C4-2B (cell line): ENCODE results near the gene PIGN.

ENCODE experiments used
- H3K27ac ChIP-seq: fragments of 450-650 bp; 2 replicates; pipeline ENCODE4 v1.5.1; 2017
- ZFX ChIP-seq: fragments of 450-650 bp; IDR thresholded peaks from 2 replicates; pipeline ENCODE4 v1.6.1; 2017
- TF ChIP-seq, protein P1 (sequence below): fragments of 450-650 bp; conservative IDR thresholded peaks from 2 replicates; pipeline ENCODE4 v1.5.1; 2017; ENCODE audit warnings: mild to moderate bottlenecking

PIGN gene

DNA sequence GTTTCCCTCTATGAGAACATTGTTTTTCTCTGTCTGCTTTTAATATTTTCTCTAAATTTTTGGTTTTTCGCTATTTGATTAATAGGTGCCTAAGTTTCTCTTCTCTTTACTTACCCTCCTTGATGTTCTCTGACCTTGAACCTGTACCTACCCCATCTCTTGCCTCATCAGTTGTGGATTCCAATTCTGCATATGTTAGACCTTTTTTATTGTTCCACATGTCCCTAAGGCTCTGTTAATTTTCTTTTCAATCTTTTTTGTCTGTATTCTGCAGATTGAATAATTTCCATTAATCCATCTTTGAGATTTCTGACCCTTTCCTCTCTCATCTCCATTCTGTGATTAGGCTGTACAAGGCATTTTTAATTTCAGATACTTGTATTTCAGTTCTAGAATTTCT, 23.3 kb upstream of the PIGN start:
- TF ChIP-seq ZFX: no peak
- TF ChIP-seq, protein P1, sequence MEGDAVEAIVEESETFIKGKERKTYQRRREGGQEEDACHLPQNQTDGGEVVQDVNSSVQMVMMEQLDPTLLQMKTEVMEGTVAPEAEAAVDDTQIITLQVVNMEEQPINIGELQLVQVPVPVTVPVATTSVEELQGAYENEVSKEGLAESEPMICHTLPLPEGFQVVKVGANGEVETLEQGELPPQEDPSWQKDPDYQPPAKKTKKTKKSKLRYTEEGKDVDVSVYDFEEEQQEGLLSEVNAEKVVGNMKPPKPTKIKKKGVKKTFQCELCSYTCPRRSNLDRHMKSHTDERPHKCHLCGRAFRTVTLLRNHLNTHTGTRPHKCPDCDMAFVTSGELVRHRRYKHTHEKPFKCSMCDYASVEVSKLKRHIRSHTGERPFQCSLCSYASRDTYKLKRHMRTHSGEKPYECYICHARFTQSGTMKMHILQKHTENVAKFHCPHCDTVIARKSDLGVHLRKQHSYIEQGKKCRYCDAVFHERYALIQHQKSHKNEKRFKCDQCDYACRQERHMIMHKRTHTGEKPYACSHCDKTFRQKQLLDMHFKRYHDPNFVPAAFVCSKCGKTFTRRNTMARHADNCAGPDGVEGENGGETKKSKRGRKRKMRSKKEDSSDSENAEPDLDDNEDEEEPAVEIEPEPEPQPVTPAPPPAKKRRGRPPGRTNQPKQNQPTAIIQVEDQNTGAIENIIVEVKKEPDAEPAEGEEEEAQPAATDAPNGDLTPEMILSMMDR: no peak
- no peak overlapping the region for H3K27ac ChIP-seq

DNA sequence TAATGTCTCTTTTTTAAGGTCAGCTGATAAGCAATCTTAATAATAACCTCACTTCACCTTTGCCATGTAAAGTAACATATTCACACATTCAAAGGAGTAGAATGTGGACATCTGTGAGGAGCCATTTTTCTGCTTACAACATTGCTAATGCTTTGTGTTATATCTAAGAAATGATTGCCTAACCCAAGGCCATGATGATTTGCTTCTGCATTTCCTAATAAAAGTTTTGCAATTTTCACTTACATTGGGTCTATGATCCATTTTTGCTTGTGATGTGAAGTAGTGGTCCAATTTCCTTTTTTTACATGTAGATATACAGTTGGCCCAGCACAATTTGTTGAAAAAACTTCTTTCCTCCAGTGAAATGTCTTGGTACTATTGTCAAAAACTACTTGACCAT, 22.2 kb upstream of the PIGN start:
- H3K27ac ChIP-seq: no peak overlapping the region
- TF ChIP-seq, protein P1: no peak
- no peak for TF ChIP-seq ZFX

DNA sequence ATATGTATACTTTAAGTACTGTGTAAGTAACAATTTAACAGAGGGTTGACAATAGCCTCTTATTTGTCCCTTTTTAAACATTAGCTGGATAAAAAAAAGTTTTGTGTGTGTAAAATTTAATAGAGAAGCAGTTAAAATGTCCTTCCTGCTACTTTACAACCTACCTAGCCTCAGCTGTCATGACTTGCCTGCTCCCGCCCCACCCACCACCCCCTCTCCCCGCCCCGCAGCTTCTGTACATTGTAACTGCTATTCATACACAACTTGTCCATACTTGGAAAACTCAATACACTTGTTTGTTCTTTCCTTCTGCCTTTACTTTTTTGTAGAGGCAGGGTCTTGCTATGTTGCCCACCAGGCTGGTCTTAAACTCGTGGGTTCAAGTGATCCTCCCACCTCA, 19.7 kb upstream of the PIGN start:
- H3K27ac ChIP-seq: no peak overlapping the region
- no peak for TF ChIP-seq ZFX
- TF ChIP-seq, protein P1: no peak

DNA sequence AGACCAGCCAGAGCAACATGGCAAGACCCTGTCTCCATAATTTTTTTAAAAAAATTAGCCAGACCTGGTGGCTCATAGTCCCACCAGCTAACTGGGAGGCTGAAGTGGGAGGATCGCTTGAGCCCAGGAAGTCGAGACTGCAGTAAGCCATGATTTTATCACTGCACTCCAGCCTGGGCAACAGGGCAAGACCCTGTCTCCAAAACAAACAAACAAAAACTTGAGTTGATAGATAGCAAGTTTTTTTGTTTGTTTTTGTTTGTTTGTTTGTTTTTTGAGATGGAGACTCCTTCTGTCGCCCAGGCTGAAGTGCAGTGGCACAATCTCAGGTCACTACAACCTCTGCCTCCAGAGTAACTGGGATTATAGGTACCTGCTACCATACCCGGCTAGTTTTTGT, 19.0 kb upstream of the PIGN start:
- no peak for TF ChIP-seq ZFX
- TF ChIP-seq, protein P1: no peak
- no peak overlapping the region for H3K27ac ChIP-seq

DNA sequence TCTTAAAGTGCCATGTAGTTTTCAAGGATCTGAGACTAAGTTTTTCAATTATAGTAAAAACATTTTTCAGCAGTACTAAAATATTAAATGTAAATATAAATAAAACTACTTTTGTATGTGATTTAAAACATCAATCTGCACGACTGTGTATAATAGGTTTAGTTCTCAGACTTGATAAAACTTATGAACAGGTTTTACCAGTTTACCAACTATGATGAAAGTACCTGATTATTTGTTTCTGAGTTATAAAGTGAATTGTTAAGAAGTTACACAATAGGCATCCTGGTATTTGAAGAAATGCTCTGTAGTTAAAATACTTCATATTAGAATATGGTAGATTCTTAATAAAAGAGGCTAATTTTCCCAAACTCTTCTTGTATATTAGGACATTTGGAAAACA, 15.0 kb upstream of the PIGN start:
- H3K27ac ChIP-seq: no peak overlapping the region
- TF ChIP-seq, protein P1: no peak
- no peak for TF ChIP-seq ZFX

DNA sequence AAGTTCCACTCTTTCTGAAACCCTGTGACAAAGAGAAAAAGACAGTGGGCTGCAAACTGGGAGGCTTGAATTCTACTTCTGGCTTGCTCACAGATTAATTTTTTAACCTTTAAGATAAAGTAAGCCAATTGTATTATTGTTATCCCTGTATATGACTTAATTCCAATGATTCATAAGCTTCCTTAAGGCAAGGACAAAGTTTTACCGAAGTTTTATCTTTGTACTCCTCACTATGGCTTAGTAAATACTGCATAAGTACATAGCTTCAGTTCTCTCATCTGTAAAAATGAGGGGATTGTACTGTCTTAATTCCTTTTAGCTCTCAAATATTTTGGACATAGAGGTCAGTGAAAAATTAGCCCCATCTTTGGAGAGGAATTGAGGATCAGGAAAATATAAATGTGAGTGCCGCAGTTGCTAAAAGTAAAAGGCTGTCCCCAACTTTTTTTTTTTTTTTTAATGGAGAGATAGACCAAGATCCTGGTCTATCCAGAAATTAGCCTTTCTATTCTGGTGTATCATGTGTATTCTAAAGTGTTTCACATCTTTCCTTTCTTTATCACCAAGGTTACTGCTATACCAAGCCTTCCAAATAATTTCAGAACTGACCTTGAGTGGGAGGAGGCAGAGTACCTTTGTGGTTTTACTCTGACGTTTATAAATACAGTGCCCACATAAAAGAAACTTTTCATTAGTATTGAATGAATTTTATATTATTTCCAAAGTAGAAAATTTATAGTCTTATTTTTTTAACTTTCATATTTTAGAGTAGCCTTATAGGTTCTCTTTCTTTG, 13.5 kb upstream of the PIGN start:
- no peak overlapping the region; the same call in 1 of the 2 replicates for H3K27ac ChIP-seq
- TF ChIP-seq, protein P1: no peak
- no peak for TF ChIP-seq ZFX

DNA sequence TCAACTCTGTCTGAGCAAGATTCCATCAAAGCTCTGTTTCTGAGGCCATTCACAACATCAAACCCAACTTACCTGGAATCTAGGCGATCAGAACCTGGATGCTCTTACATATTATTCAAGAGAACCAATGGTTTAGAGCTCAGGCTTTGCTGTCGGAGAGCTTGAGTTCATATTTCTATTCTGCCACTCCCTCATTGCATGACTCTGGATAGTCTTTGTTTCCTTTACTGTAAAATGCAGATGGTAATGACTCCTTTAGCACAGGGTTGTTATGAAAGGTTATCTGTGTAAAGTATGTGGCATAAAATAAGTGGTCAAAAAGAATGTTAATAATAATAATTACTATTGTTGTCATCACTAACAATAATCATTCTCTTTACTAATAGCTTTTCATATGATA, 12.8 kb upstream of the PIGN start:
- TF ChIP-seq ZFX: no peak
- TF ChIP-seq, protein P1: no peak
- H3K27ac ChIP-seq: no peak overlapping the region
